Mesothelial cell of epicardium (in vitro differentiated cells): Measurements from ENCODE around the gene DTWD2. TPM values are rescaled to one million over a fixed set of nuclear protein-coding genes. Genes with fewer than 3 reads are reported as not detected.
"Not testable (repeated sequence)": the region's sequence is repeated elsewhere in the genome, so short reads cannot be mapped to it uniquely, and the experiment has no call there.

ENCODE experiments used
- DNase-seq, 2 experiments: peaks; one replicate each; pipeline ENCODE4 v3.0.0; 2021; ENCODE audit warnings: low spot score in 2 of 2; ENCODE audit not compliant: unreplicated experiment in 2 of 2
- H3K27ac Mint-ChIP-seq: 2 replicates; pipeline ENCODE4 v1.8.0; 2021; ENCODE audit warnings: mixed read lengths
- H3K27me3 Mint-ChIP-seq: 2 replicates; pipeline ENCODE4 v1.8.0; 2021; ENCODE audit warnings: low read depth, mixed read lengths
- H3K36me3 Mint-ChIP-seq: 2 replicates; pipeline ENCODE4 v1.8.0; 2021; ENCODE audit warnings: mixed read lengths
- H3K4me1 Mint-ChIP-seq: 2 replicates; pipeline ENCODE4 v1.8.0; 2021; ENCODE audit warnings: mixed read lengths
- H3K4me3 Mint-ChIP-seq: 2 replicates; pipeline ENCODE4 v1.8.0; 2021; ENCODE audit warnings: mild to moderate bottlenecking, moderate library complexity, mixed read lengths
- H3K9me3 Mint-ChIP-seq: 2 replicates; pipeline ENCODE4 v1.8.0; 2021; ENCODE audit warnings: mixed read lengths
- CTCF ChIP-seq: fragments of 200-600 bp; sonication (generic); IDR thresholded peaks from one replicate; pipeline ENCODE4 v1.5.0; 2021; ENCODE audit warnings: antibody characterized with exemption; ENCODE audit not compliant: unreplicated experiment
- total RNA-seq: library from RNA; stranded (reverse); gene quantifications from 3 replicates; pipeline ENCODE4 v1.2.1, GENCODE V29; 2021

The DTWD2 gene
- total RNA-seq, 1 donor from 2014 or later = 9.1 TPM

GRCh38 chr5:118981783-118982182 lies 6.6 kb downstream of the DTWD2 start:
- Mint-ChIP-seq H3K9me3 (peaks cover 22% of the 10 kb centered on the region), H3K4me3 (no peak overlapping the region), H3K4me1 (peaks cover 27% of the 10 kb centered on the region), H3K36me3 (peaks cover 27% of the 10 kb centered on the region), H3K27ac (no peak overlapping the region), H3K27me3 (no peaks in the 10 kb centered on the region)
- DNase-seq = no peak
- no peak for TF ChIP-seq CTCF

DNA sequence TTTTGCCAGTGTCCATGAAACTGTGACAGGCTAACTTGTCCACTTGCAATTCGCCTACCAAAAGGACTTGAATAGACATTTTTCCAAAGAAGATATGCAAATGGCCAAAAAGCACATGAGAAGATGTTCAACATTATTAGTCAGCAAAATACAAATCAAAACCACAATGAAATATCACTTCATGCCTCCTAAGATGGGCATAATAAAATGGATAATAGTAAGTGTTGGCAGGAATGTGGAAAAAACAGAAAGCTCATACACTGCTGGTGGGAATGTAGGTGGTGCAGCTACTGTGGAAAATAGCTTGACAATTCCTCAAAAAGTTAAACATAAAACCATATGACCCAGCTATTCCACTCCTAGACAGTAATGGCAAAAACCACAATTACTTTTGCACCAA lies 7.9 kb downstream of the DTWD2 start:
- Mint-ChIP-seq H3K4me3 (no peak overlapping the region), H3K36me3 (peaks cover 39% of the 10 kb centered on the region), H3K9me3 (peaks cover 36% of the 10 kb centered on the region), H3K27me3 (no peaks in the 10 kb centered on the region), H3K27ac (no peak overlapping the region), H3K4me1 (peaks cover 21% of the 10 kb centered on the region)
- no peak for DNase-seq
- TF ChIP-seq CTCF = no peak

- peaks cover 40% of the 10 kb centered on the region for H3K9me3 Mint-ChIP-seq
- H3K36me3 Mint-ChIP-seq = peaks cover 42% of the 10 kb centered on the region
- H3K27me3 Mint-ChIP-seq = no peaks in the 10 kb centered on the region
- no peak overlapping the region for H3K4me3 Mint-ChIP-seq
- no peak overlapping the region for H3K27ac Mint-ChIP-seq
- TF ChIP-seq CTCF = no peak
- no peak for DNase-seq
- peaks cover 19% of the 10 kb centered on the region for H3K4me1 Mint-ChIP-seq
Measured at GRCh38 chr5:118980017-118980416, 8.3 kb downstream of the DTWD2 start.

- not testable (repeated sequence) for H3K27ac Mint-ChIP-seq
- H3K9me3 Mint-ChIP-seq = peaks cover 76% of the 10 kb centered on the region
Measured at GRCh38 chr5:118973779-118974445, 14.4 kb downstream of the DTWD2 start.

DNA sequence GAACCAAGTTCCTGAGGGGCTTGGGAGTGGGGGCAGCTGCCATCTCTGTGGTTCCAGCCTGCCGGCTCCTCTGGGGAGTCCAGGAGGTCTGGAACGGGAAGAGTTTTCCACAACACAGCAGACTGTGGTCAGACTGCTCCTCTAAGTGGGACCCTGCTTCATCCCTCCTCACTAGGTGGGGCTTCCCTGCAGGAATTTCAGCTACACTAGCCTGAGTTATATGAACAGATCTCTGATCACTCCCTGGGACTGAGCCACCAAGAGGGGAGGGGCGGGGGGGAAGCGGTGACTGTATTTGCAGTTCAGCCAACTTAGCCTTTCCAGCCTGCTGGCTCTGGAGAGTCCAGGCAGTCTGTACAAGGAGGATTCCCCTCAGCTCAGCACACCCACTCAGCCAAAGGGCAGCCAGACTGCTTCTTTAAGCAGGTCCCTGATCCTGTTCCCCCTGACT lies 19.4 kb downstream of the DTWD2 start:
- no peak for TF ChIP-seq CTCF
- Mint-ChIP-seq H3K27ac (no peak overlapping the region), H3K36me3 (peaks cover 27% of the 10 kb centered on the region), H3K9me3 (peaks cover 40% of the 10 kb centered on the region), H3K4me3 (no peak overlapping the region), H3K27me3 (no peaks in the 10 kb centered on the region), H3K4me1 (no peaks in the 10 kb centered on the region)
- no peak for DNase-seq

More at GRCh38 chr5:118973779-118974445, 14.4 kb downstream of the DTWD2 start:
- peaks cover 56% of the 10 kb centered on the region for H3K36me3 Mint-ChIP-seq
- H3K27me3 Mint-ChIP-seq, H3K4me1 Mint-ChIP-seq, DNase-seq, H3K4me3 Mint-ChIP-seq: not testable (repeated sequence)

GRCh38 chr5:118968406-118968911 lies 19.9 kb downstream of the DTWD2 start:
- DNase-seq = no peak
- Mint-ChIP-seq H3K9me3 (peaks cover 36% of the 10 kb centered on the region), H3K4me3 (no peak overlapping the region), H3K36me3 (peaks cover 23% of the 10 kb centered on the region), H3K27me3 (no peaks in the 10 kb centered on the region), H3K4me1 (no peaks in the 10 kb centered on the region), H3K27ac (no peak overlapping the region)
- no peak for TF ChIP-seq CTCF
